DOHH2 (cell line): Measurements from ENCODE around the gene LINS1.

Experiments used
- EZH2phosphoT487 ChIP-seq: fragments of 200-600 bp; sonication (generic); IDR thresholded peaks from 2 replicates; pipeline ENCODE4 v1.6.1; 2017; ENCODE audit warnings: borderline replicate concordance, mild to moderate bottlenecking, antibody characterized with exemption, low read length, moderate library complexity, mixed read lengths
- TF ChIP-seq, protein P1 (sequence below): fragments of 200-600 bp; sonication (generic); IDR thresholded peaks from one replicate; pipeline ENCODE4 v1.5.1; 2014; ENCODE audit warnings: antibody characterized with exemption, mild to moderate bottlenecking, low read depth, low read length; ENCODE audit not compliant: poor library complexity, severe bottlenecking

DNA sequence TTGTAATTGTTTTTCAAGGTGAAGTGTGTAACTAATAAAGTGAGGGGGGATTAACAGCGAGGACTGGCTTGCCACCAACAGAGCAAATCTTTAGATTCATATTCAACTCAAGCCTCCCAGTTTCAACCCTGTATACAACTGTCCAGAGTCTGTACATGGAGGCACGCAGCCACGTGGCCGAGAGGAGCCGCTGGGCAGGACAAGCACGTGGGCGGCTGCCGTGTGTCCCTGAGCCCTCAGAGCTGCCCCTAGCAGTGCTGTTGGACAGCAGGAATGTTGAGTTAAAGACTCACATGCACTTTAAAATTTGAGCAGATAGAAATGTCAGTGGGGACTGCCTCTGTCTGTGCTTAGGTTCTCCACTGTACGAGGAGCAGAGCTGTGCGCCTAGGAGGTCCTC lies 29.8 kb upstream of the LINS1 start:
- TF ChIP-seq, protein P1, sequence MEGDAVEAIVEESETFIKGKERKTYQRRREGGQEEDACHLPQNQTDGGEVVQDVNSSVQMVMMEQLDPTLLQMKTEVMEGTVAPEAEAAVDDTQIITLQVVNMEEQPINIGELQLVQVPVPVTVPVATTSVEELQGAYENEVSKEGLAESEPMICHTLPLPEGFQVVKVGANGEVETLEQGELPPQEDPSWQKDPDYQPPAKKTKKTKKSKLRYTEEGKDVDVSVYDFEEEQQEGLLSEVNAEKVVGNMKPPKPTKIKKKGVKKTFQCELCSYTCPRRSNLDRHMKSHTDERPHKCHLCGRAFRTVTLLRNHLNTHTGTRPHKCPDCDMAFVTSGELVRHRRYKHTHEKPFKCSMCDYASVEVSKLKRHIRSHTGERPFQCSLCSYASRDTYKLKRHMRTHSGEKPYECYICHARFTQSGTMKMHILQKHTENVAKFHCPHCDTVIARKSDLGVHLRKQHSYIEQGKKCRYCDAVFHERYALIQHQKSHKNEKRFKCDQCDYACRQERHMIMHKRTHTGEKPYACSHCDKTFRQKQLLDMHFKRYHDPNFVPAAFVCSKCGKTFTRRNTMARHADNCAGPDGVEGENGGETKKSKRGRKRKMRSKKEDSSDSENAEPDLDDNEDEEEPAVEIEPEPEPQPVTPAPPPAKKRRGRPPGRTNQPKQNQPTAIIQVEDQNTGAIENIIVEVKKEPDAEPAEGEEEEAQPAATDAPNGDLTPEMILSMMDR: no peak
- TF ChIP-seq EZH2phosphoT487: no peak
